Body of pancreas (tissue), 4 donors: ENCODE data around the gene AXL.

ENCODE experiments used
- POLR2A ChIP-seq, 3 donors: fragments of 450-650 bp; IDR thresholded peaks; one replicate each; pipeline ENCODE4 v1.6.1; 2016; ENCODE audit warnings: antibody characterized with exemption in 3 of 3, mild to moderate bottlenecking in 2 of 3
- TF ChIP-seq, protein P1 (sequence below), 7 experiments: fragments of 450-650 bp in 4 of 7; fragments of 200-600 bp in 3 of 7; sonication (generic) in 3 of 7; IDR thresholded peaks; one replicate each; pipeline ENCODE4 v1.5.1; 2016 to 2019; ENCODE audit warnings: antibody characterized with exemption in 7 of 7

DNA sequence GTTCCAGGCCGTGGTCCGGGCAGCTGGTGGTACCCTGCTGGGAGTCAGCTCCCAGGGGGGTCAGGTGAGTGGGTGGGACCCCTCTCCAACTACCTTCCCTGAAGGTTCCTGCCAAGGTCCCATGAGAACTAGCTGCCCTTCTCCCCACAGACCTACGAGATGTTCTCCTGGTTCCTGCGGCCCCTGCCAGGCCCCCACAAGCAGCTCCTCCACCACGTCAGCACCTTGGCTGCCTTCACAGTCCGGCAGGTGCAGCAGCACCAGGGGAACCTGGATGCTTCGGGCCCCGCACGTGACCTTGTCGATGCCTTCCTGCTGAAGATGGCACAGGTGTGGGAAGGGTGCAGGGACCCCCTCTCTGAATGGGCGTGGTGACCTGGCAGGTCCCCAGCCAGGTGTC is 20.5 kb upstream of the AXL start:
- TF ChIP-seq POLR2A (IDR thresholded peaks at IDR 0.05): no peak
- TF ChIP-seq, protein P1, sequence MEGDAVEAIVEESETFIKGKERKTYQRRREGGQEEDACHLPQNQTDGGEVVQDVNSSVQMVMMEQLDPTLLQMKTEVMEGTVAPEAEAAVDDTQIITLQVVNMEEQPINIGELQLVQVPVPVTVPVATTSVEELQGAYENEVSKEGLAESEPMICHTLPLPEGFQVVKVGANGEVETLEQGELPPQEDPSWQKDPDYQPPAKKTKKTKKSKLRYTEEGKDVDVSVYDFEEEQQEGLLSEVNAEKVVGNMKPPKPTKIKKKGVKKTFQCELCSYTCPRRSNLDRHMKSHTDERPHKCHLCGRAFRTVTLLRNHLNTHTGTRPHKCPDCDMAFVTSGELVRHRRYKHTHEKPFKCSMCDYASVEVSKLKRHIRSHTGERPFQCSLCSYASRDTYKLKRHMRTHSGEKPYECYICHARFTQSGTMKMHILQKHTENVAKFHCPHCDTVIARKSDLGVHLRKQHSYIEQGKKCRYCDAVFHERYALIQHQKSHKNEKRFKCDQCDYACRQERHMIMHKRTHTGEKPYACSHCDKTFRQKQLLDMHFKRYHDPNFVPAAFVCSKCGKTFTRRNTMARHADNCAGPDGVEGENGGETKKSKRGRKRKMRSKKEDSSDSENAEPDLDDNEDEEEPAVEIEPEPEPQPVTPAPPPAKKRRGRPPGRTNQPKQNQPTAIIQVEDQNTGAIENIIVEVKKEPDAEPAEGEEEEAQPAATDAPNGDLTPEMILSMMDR (IDR thresholded peaks at IDR 0.05): no peak
